Ishikawa (cell line): Measurements from ENCODE around the gene PDZD2.

Experiments used
- CEBPB ChIP-seq: IDR thresholded peaks from 2 replicates; pipeline ENCODE4 v1.6.1; 2012
- CREB1 ChIP-seq: IDR thresholded peaks from 2 replicates; pipeline ENCODE4 v1.6.1; 2012; ENCODE audit warnings: low read depth
- EGR1 ChIP-seq: IDR thresholded peaks from 2 replicates; pipeline ENCODE4 v1.6.1; 2012
- EP300 ChIP-seq: IDR thresholded peaks from 2 replicates; pipeline ENCODE4 v1.6.1; 2012; ENCODE audit warnings: borderline replicate concordance
- FOXM1 ChIP-seq: IDR thresholded peaks from 2 replicates; pipeline ENCODE4 v1.6.1; 2012; ENCODE audit warnings: low read depth, borderline replicate concordance
- MAX ChIP-seq: IDR thresholded peaks from 2 replicates; pipeline ENCODE4 v1.6.1; 2012
- NFIC ChIP-seq: IDR thresholded peaks from 2 replicates; pipeline ENCODE4 v1.6.1; 2012
- RAD21 ChIP-seq: IDR thresholded peaks from 2 replicates; pipeline ENCODE4 v1.6.1; 2012; ENCODE audit warnings: low read depth
- REST ChIP-seq: IDR thresholded peaks from 2 replicates; pipeline ENCODE4 v1.6.1; 2012; ENCODE audit warnings: low read depth, mild to moderate bottlenecking
- TAF1 ChIP-seq: IDR thresholded peaks from 2 replicates; pipeline ENCODE4 v1.6.1; 2012; ENCODE audit warnings: low read depth, mild to moderate bottlenecking
- TCF12 ChIP-seq: IDR thresholded peaks from 2 replicates; pipeline ENCODE4 v1.6.1; 2012; ENCODE audit warnings: low read depth
- TEAD4 ChIP-seq: IDR thresholded peaks from 2 replicates; pipeline ENCODE4 v1.6.1; 2012
- USF1 ChIP-seq: IDR thresholded peaks from 2 replicates; pipeline ENCODE4 v1.6.1; 2012
- YY1 ChIP-seq: IDR thresholded peaks from 2 replicates; pipeline ENCODE4 v1.6.1; 2012; ENCODE audit warnings: low read depth
- ZBTB7A ChIP-seq: IDR thresholded peaks from 2 replicates; pipeline ENCODE4 v1.6.1; 2012; ENCODE audit warnings: low read depth

PDZD2 gene

DNA sequence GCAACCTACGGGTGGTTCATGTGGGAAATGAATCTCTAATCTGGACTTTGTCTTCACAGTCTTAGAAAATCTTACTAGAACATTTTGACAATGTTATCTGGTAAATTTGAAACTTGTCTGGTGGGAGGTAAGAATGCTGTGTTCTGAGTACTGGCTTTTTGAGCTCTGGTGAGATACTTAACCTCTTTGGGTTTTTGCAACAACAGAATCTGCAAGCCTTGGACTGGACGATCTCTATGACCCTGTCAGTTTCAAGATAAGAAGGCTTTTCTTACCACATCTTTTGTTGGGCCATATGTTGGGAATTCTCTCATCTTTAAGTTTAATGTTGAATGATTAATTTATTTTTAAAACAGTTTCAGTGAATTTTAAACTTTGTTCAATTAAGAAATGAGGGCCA lies 422.3 kb downstream of the PDZD2 start:
- TF ChIP-seq FOXM1: no peak
- no peak for TF ChIP-seq TAF1
- no peak for TF ChIP-seq NFIC
- no peak for TF ChIP-seq MAX
- no peak for TF ChIP-seq CREB1
- TF ChIP-seq RAD21: no peak
- no peak for TF ChIP-seq YY1
- no peak for TF ChIP-seq TEAD4
- TF ChIP-seq ZBTB7A: no peak
- TF ChIP-seq EGR1: no peak
- no peak for TF ChIP-seq TCF12
- TF ChIP-seq CEBPB: no peak
- TF ChIP-seq EP300: no peak
- TF ChIP-seq REST: no peak
- TF ChIP-seq USF1: no peak

GRCh38 chr5:32066448-32066847 lies 427.5 kb downstream of the PDZD2 start:
- no peak for TF ChIP-seq EP300
- no peak for TF ChIP-seq RAD21
- TF ChIP-seq EGR1: no peak
- TF ChIP-seq FOXM1: no peak
- no peak for TF ChIP-seq ZBTB7A
- TF ChIP-seq USF1: no peak
- no peak for TF ChIP-seq CREB1
- TF ChIP-seq TEAD4: no peak
- TF ChIP-seq MAX: no peak

DNA sequence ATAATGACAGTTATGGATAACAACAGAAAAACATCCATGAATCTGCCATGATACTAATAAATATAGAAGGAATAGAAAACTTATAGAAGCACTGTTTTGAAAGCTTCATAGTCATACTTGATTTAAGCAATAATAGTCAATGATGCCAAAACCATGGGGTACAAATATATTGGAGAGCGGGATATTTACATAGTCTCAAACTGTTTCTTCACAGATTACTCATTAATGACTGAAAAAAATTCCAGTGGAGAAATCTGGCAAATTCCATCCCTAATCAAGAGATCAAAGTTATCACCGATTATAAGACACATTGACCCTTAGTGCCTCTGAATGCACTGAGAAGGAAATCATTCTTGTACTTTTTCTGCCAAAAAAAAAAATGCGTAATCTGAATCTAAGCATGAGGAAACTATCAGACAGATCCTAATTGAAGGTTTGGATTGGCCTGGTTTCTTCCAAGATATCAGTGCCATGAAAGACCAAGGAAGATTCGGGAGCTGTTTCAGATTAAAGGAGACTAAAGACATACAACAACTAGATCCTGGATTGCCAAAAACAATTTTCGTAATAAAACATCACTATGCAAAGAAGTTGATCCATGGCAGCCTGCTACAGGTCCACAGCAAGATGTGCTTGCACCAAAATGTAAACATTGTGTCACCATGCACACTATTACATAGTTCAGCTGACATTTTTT lies 429.0 kb downstream of the PDZD2 start:
- no peak for TF ChIP-seq NFIC
- no peak for TF ChIP-seq REST

- no peak for TF ChIP-seq TCF12
- no peak for TF ChIP-seq CREB1
- no peak for TF ChIP-seq NFIC
- TF ChIP-seq EGR1: no peak
- TF ChIP-seq TEAD4: no peak
- TF ChIP-seq RAD21: no peak
- TF ChIP-seq MAX: no peak
- no peak for TF ChIP-seq ZBTB7A
- no peak for TF ChIP-seq FOXM1
- no peak for TF ChIP-seq YY1
- no peak for TF ChIP-seq CEBPB
- TF ChIP-seq EP300: no peak
- TF ChIP-seq USF1: no peak
- no peak for TF ChIP-seq TAF1
- no peak for TF ChIP-seq REST
Measured at GRCh38 chr5:32068561-32068960, 429.6 kb downstream of the PDZD2 start.
